ENCODE data around the gene SLA2. TPM values are rescaled to one million over a fixed set of nuclear protein-coding genes. Genes with fewer than 3 reads are reported as not detected.

Gene SLA2
- total and polyA plus RNA-seq, 12 donors = 0.12 to 1.1 (median 0.46) TPM

GRCh38 chr20:36670665-36671357 lies 24.8 kb upstream of the SLA2 start:
- no peak overlapping the region for H3K27ac ChIP-seq
- H3K4me3 ChIP-seq = no peak overlapping the region
- TF ChIP-seq CTCF (IDR thresholded peaks at IDR 0.05) = no peak
- TF ChIP-seq POLR2A (IDR thresholded peaks at IDR 0.05) = no peak
- intact Hi-C loops (cut with DNase I) = no loop called here
- H3K9me3 ChIP-seq (replicated peaks in 1 of 3) = no peaks in the 10 kb centered on the region
- H3K27me3 ChIP-seq = no peaks in the 10 kb centered on the region
- no peaks in the 10 kb centered on the region for H3K4me1 ChIP-seq (replicated peaks in 1 of 2)
- WGBS, 4 donors = 93 to 98% (median 95%) methylated on average over 3 of the region's 3 CpGs
- DNase-seq = no peak
- H3K36me3 ChIP-seq (replicated peaks in 1 of 2) = peaks cover 0 to 19% of the 10 kb centered on the region in 2 donors

- Histone ChIP-seq H3K27ac (no peak overlapping the region), H3K9me3 (replicated peaks in 1 of 3) (no peaks in the 10 kb centered on the region), H3K4me1 (replicated peaks in 1 of 2) (no peaks in the 10 kb centered on the region), H3K27me3 (no peaks in the 10 kb centered on the region), H3K4me3 (no peak overlapping the region), H3K36me3 (replicated peaks in 1 of 2) (peaks cover 0 to 39% of the 10 kb centered on the region in 2 donors)
- TF ChIP-seq CTCF (IDR thresholded peaks at IDR 0.05) (peak in 2 of 6 experiments; percentile 9 to 18), POLR2A (IDR thresholded peaks at IDR 0.05) (no peak)
- DNase-seq = no peak
- intact Hi-C loops (cut with DNase I) = no loop called here
- 73 to 79% (median 77%) methylated on average over 4 of the region's 4 CpGs for WGBS, 4 donors
These were observed 20.3 kb upstream of the SLA2 start for GRCh38 chr20:36666181-36666740.

- no peak for DNase-seq
- Histone ChIP-seq H3K4me3 (no peak overlapping the region), H3K9me3 (replicated peaks in 1 of 3) (no peaks in the 10 kb centered on the region), H3K27ac (no peak overlapping the region), H3K27me3 (no peaks in the 10 kb centered on the region), H3K4me1 (replicated peaks in 1 of 2) (no peaks in the 10 kb centered on the region), H3K36me3 (replicated peaks in 1 of 2) (peaks cover 0 to 43% of the 10 kb centered on the region in 2 donors)
- 61 to 85% (median 71%) methylated on average over 2 of the region's 2 CpGs for WGBS, 4 donors
- TF ChIP-seq POLR2A (IDR thresholded peaks at IDR 0.05) (no peak), CTCF (IDR thresholded peaks at IDR 0.05) (no peak)
- intact Hi-C loops (cut with DNase I) = no loop called here
These were observed 17.0 kb upstream of the SLA2 start for GRCh38 chr20:36663031-36663430.

GRCh38 chr20:36658300-36658699 lies 12.3 kb upstream of the SLA2 start:
- H3K27ac ChIP-seq = no peak overlapping the region
- no peak for DNase-seq
- no peak for TF ChIP-seq CTCF (IDR thresholded peaks at IDR 0.05)
- TF ChIP-seq POLR2A (IDR thresholded peaks at IDR 0.05) = no peak
- no peaks in the 10 kb centered on the region for H3K9me3 ChIP-seq (replicated peaks in 1 of 3)
- H3K4me1 ChIP-seq (replicated peaks in 1 of 2) = no peaks in the 10 kb centered on the region
- H3K4me3 ChIP-seq = no peak overlapping the region
- peaks cover 0 to 36% of the 10 kb centered on the region in 2 donors for H3K36me3 ChIP-seq (replicated peaks in 1 of 2)
- no peaks in the 10 kb centered on the region for H3K27me3 ChIP-seq
- WGBS, 4 donors = 68 to 83% (median 76%) methylated on average over 3 of the region's 3 CpGs
- intact Hi-C loops (cut with DNase I) = no loop called here

All from adrenal gland (tissue), 12 donors.